ENCODE data around the gene SARDH.
A peak's percentile ranks its signal among the peaks of the same experiment; 100 is the strongest.

Gene SARDH

DNA sequence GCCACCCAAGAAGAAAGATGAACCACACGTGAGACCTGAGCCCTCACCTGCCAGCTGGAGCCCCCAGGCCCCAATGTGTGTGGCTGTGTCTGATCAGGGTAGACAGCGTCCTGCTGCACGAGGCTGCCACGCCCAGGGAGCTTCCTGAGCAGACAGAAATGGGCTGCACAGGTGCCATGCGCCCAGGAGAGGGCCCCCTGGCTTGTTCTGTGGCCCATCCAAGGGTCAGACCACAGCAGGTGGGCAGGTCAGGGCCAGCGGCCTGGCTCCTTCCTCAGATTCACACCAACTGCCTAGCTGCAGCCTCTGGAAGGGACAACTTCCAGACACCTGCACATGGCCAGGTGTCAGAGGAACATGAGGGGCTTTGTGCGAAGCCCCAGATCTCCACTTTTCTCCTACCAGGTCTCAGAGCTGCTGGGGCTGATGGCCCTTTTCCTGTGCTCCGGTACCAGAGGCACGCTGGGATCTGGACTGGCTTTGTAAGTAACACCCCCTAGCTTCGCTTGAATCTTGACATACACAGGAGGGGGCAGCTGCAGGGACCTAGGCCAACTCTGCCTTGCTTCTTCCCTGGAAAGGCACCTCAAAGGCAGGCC lies 10.8 kb downstream of the SARDH start:
- no CpG with 5 or more reads among the region's 10 CpGs for WGBS (ENCODE audit: extremely low coverage, insufficient coverage, insufficient read length)

DNA sequence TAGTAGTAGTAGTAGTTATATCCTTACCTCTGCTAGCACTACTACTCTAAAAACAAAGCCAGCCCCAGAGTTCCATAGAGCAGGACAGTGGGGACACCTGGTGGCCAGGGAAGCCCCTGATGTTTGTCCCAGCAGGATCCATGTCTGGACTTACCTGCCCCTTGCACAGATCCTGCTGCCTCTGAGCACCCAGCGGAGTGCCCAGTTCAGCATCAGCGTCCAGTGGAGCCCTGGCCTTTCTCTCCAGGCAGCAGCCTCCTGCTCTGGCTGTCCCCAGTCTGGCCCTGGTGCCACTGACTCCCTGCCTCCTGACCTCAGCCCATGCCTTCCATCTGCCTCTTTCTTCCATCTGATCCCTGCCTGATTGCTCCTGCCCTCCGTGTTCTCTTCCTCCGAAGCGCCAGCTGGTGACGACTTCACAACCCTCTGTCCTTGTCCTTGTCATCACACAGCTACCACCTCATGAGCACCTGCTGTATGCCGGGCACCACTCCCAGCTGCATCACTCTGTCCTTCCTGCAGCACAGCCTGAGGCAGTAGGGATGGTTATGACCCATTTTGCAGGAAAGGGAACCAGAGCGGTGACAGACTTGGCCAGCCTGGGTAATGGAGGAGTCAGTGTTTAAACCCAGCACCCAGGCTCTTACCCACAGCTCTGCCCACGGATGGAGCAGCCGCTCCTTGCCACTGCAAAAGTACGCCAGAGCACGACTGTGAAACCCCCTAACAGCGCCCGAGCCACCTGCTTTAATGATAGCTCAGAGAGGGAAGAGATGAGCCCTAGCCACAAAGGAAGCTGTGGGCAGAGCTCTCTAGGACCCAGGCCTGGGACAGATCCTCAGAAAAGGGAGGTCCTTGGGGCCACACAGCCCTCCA lies 11.5 kb downstream of the SARDH start:
- no peak overlapping the region for H4K8ac ChIP-seq (ENCODE audit: low read depth, low read length)
- no peak overlapping the region for H2AK5ac ChIP-seq (ENCODE audit: low read length)
- H3K18ac ChIP-seq (ENCODE audit: low read length) = no peak overlapping the region
- H3K4ac ChIP-seq (ENCODE audit: low read depth, low read length) = no peak overlapping the region
- no peak overlapping the region for H2AFZ ChIP-seq (ENCODE audit: insufficient read depth, low read length, poor library complexity)
- H2BK12ac ChIP-seq (ENCODE audit: low read length) = no peak overlapping the region
- H4K91ac ChIP-seq (ENCODE audit: low read depth, low read length) = no peak overlapping the region
- no peak overlapping the region for H2BK120ac ChIP-seq (ENCODE audit: insufficient read depth, low read length, poor library complexity)
- no peaks in the 10 kb centered on the region for H3K4me1 ChIP-seq (ENCODE audit: control insufficient read depth in 1 of 2, insufficient read depth in 2 of 2, low read length in 2 of 2)
- H3K79me2 ChIP-seq (ENCODE audit: control insufficient read depth, insufficient read depth, low read length, poor library complexity) = no peaks in the 10 kb centered on the region
- WGBS (ENCODE audit: extremely low coverage, insufficient coverage, insufficient read length) = no CpG with 5 or more reads among the region's 14 CpGs
- no peaks in the 10 kb centered on the region for H3K36me3 ChIP-seq (ENCODE audit: control insufficient read depth in 1 of 2, insufficient read depth in 2 of 2, low read length in 2 of 2)
- no peaks in the 10 kb centered on the region for H3K9me3 ChIP-seq (ENCODE audit: insufficient read depth, low read depth, low read length)
- H3K27me3 ChIP-seq (ENCODE audit: insufficient read depth, low read length) = no peaks in the 10 kb centered on the region
- no peak overlapping the region for H3K14ac ChIP-seq (ENCODE audit: low read length)
- H3K27ac ChIP-seq (ENCODE audit: low read depth, low read length) = no peak overlapping the region
- no peak overlapping the region for H4K12ac ChIP-seq (ENCODE audit: low read depth, low read length)
- H3K4me3 ChIP-seq (ENCODE audit: low read depth, low read length) = no peak overlapping the region
- H3K4me2 ChIP-seq (ENCODE audit: low read length) = no peak overlapping the region
- no peaks in the 10 kb centered on the region for H3K79me1 ChIP-seq (ENCODE audit: low read length)
- H3K9ac ChIP-seq (ENCODE audit: low read length) = no peak overlapping the region
- DNase-seq = peak; percentile 37 to 64
- H2BK5ac ChIP-seq (ENCODE audit: low read depth, low read length, poor library complexity) = no peak overlapping the region
- no peak overlapping the region for H3K23ac ChIP-seq (ENCODE audit: low read length)

More for the DNA sequence above, 10.8 kb downstream of the SARDH start:
- Histone ChIP-seq H4K8ac (ENCODE audit: low read depth, low read length) (no peak overlapping the region), H3K4ac (ENCODE audit: low read depth, low read length) (no peak overlapping the region), H3K9ac (ENCODE audit: low read length) (no peak overlapping the region), H3K9me3 (ENCODE audit: insufficient read depth, low read depth, low read length) (no peaks in the 10 kb centered on the region), H3K4me1 (ENCODE audit: control insufficient read depth in 1 of 2, insufficient read depth in 2 of 2, low read length in 2 of 2) (no peaks in the 10 kb centered on the region), H3K18ac (ENCODE audit: low read length) (no peak overlapping the region), H3K36me3 (ENCODE audit: control insufficient read depth in 1 of 2, insufficient read depth in 2 of 2, low read length in 2 of 2) (no peaks in the 10 kb centered on the region), H4K12ac (ENCODE audit: low read depth, low read length) (no peak overlapping the region), H2BK5ac (ENCODE audit: low read depth, low read length, poor library complexity) (no peak overlapping the region), H3K79me2 (ENCODE audit: control insufficient read depth, insufficient read depth, low read length, poor library complexity) (no peaks in the 10 kb centered on the region), H2BK12ac (ENCODE audit: low read length) (no peak overlapping the region), H4K91ac (ENCODE audit: low read depth, low read length) (no peak overlapping the region), H3K23ac (ENCODE audit: low read length) (no peak overlapping the region), H2AK5ac (ENCODE audit: low read length) (no peak overlapping the region), H2AFZ (ENCODE audit: insufficient read depth, low read length, poor library complexity) (no peak overlapping the region), H3K14ac (ENCODE audit: low read length) (no peak overlapping the region), H3K27ac (ENCODE audit: low read depth, low read length) (no peak overlapping the region), H3K27me3 (ENCODE audit: insufficient read depth, low read length) (no peaks in the 10 kb centered on the region), H3K4me2 (ENCODE audit: low read length) (no peak overlapping the region), H2BK120ac (ENCODE audit: insufficient read depth, low read length, poor library complexity) (no peak overlapping the region), H3K4me3 (ENCODE audit: low read depth, low read length) (no peak overlapping the region), H3K79me1 (ENCODE audit: low read length) (no peaks in the 10 kb centered on the region)
- DNase-seq = no peak

DNA sequence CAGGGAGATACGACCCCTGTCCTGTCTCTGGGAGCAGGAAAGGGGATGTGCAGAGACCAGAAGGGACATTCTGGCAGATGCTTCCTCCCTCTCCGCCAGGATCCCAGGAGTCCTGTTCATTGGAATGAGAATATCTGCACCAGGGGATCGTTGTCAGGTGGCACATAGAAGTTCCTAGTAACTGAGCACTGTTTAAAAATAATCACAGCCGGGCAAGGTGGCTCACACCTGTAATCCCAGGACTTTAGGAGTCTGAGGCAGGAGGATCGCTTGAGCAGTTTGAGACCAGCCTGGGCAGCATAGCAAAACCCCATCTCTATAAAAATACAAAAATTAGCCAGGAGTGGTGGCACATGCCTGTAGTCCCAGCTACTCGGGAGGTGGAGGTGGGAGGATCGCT lies 12.3 kb downstream of the SARDH start:
- no peaks in the 10 kb centered on the region for H3K4me1 ChIP-seq (ENCODE audit: control insufficient read depth in 1 of 2, insufficient read depth in 2 of 2, low read length in 2 of 2)
- H2BK12ac ChIP-seq (ENCODE audit: low read length) = no peak overlapping the region
- no peak overlapping the region for H2BK5ac ChIP-seq (ENCODE audit: low read depth, low read length, poor library complexity)
- WGBS (ENCODE audit: extremely low coverage, insufficient coverage, insufficient read length) = no CpG with 5 or more reads among the region's 7 CpGs
- no peaks in the 10 kb centered on the region for H3K79me2 ChIP-seq (ENCODE audit: control insufficient read depth, insufficient read depth, low read length, poor library complexity)
- H4K8ac ChIP-seq (ENCODE audit: low read depth, low read length) = no peak overlapping the region
- H3K18ac ChIP-seq (ENCODE audit: low read length) = no peak overlapping the region
- peaks cover 2% of the 10 kb centered on the region for H3K9me3 ChIP-seq (ENCODE audit: insufficient read depth, low read depth, low read length)
- H3K4ac ChIP-seq (ENCODE audit: low read depth, low read length) = no peak overlapping the region
- DNase-seq = no peak
- H3K23ac ChIP-seq (ENCODE audit: low read length) = no peak overlapping the region
- no peaks in the 10 kb centered on the region for H3K79me1 ChIP-seq (ENCODE audit: low read length)
- no peak overlapping the region for H4K12ac ChIP-seq (ENCODE audit: low read depth, low read length)
- H2AK5ac ChIP-seq (ENCODE audit: low read length) = no peak overlapping the region
- no peak overlapping the region for H3K4me3 ChIP-seq (ENCODE audit: low read depth, low read length)
- no peak overlapping the region for H2BK120ac ChIP-seq (ENCODE audit: insufficient read depth, low read length, poor library complexity)
- H3K27ac ChIP-seq (ENCODE audit: low read depth, low read length) = no peak overlapping the region
- no peak overlapping the region for H3K14ac ChIP-seq (ENCODE audit: low read length)
- no peaks in the 10 kb centered on the region for H3K36me3 ChIP-seq (ENCODE audit: control insufficient read depth in 1 of 2, insufficient read depth in 2 of 2, low read length in 2 of 2)
- H3K4me2 ChIP-seq (ENCODE audit: low read length) = no peak overlapping the region
- no peaks in the 10 kb centered on the region for H3K27me3 ChIP-seq (ENCODE audit: insufficient read depth, low read length)
- no peak overlapping the region for H4K91ac ChIP-seq (ENCODE audit: low read depth, low read length)
- no peak overlapping the region for H3K9ac ChIP-seq (ENCODE audit: low read length)
- no peak overlapping the region for H2AFZ ChIP-seq (ENCODE audit: insufficient read depth, low read length, poor library complexity)

DNA sequence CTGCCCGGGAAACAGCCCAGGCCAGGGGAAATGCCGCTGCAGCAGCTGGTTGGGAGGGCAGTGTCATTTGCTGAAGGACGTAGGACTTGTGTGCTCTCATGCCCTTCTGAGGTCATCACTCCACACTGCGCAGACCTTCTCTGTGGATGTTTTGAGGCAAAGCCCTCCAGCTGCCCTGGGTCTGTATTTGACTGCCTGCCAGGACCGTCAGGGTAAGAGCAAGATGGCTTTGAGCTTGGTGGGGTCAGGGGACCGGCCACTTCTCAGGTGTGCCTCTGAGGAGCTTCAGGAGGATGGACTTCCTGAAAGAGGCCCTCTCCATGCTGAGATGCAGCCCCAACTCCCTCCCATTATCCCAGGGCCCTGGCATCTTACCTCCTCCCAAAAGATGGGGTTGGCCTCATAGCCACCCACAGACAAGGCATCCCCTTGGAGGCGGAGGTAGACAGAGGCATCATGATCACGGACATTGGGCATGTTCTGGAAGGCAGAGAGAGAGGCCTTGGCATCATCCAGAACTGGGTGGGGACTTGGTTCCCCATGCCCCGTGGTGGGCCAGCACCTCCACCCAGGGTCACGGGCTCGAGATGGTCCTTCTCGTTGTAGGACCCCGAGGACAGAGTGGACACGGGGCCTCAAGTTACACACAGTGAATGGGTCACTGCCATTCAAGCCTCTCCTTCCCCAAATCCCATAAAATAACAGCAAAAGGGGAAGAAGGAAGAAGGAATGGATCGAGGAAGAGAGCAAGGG lies 19.4 kb downstream of the SARDH start:
- Histone ChIP-seq H3K27me3 (ENCODE audit: insufficient read depth, low read length) (no peaks in the 10 kb centered on the region), H3K4me2 (ENCODE audit: low read length) (no peak overlapping the region), H3K4me1 (ENCODE audit: control insufficient read depth in 1 of 2, insufficient read depth in 2 of 2, low read length in 2 of 2) (peaks cover 24 to 28% of the 10 kb centered on the region in 2 experiments), H3K4ac (ENCODE audit: low read depth, low read length) (no peak overlapping the region), H3K27ac (ENCODE audit: low read depth, low read length) (no peak overlapping the region), H4K91ac (ENCODE audit: low read depth, low read length) (no peak overlapping the region), H2BK120ac (ENCODE audit: insufficient read depth, low read length, poor library complexity) (no peak overlapping the region), H3K36me3 (ENCODE audit: control insufficient read depth in 1 of 2, insufficient read depth in 2 of 2, low read length in 2 of 2) (no peaks in the 10 kb centered on the region), H3K18ac (ENCODE audit: low read length) (no peak overlapping the region), H3K23ac (ENCODE audit: low read length) (no peak overlapping the region), H3K79me2 (ENCODE audit: control insufficient read depth, insufficient read depth, low read length, poor library complexity) (peaks cover 2% of the 10 kb centered on the region), H3K9ac (ENCODE audit: low read length) (no peak overlapping the region), H3K9me3 (ENCODE audit: insufficient read depth, low read depth, low read length) (peaks cover 2% of the 10 kb centered on the region), H4K8ac (ENCODE audit: low read depth, low read length) (no peak overlapping the region), H2AK5ac (ENCODE audit: low read length) (no peak overlapping the region), H3K4me3 (ENCODE audit: low read depth, low read length) (no peak overlapping the region), H3K14ac (ENCODE audit: low read length) (no peak overlapping the region), H4K12ac (ENCODE audit: low read depth, low read length) (no peak overlapping the region), H2BK5ac (ENCODE audit: low read depth, low read length, poor library complexity) (no peak overlapping the region), H2BK12ac (ENCODE audit: low read length) (no peak overlapping the region), H3K79me1 (ENCODE audit: low read length) (peaks cover 18% of the 10 kb centered on the region), H2AFZ (ENCODE audit: insufficient read depth, low read length, poor library complexity) (no peak overlapping the region)
- WGBS (ENCODE audit: extremely low coverage, insufficient coverage, insufficient read length) = no CpG with 5 or more reads among the region's 15 CpGs
- DNase-seq = no peak
